Activated CD4-positive, CD25-positive, alpha-beta regulatory T cell (primary cell): ENCODE data around the gene TMEM138.
"Not testable (repeated sequence)": the region's sequence is repeated elsewhere in the genome, so short reads cannot be mapped to it uniquely, and the experiment has no call there.

Experiments
- DNase-seq, 4 experiments: peaks; one replicate each; lab custom pipeline; 2025; lab: John Stamatoyannopoulos, UW

TMEM138 gene

DNA sequence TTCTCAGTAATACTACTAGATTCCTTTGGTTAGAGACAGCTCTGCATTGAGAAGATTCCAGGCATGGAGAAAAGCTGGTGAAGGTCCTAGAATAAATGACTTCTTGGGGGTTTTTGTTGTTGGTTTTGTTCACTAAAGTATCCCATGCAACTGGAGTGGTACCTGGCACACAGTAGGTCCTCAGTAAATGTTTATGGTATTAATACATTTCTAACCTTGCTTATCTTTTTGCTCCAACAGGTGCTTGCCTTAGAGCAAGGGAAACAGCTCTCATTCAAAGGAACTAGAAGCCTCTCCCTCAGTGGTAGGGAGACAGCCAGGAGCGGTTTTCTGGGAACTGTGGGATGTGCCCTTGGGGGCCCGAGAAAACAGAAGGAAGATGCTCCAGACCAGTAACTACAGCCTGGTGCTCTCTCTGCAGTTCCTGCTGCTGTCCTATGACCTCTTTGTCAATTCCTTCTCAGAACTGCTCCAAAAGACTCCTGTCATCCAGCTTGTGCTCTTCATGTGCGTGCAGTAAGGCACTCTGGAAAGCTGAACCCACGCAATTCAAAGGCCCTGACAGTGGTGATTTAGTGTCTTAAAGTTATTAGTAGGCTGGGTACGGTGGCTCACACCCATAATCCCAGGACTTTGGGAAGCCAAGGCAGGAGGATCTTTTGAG lies 2.0 kb downstream of the TMEM138 start:
- no peak for DNase-seq

- no peak for DNase-seq
These were observed 5.2 kb downstream of the TMEM138 start for GRCh38 chr11:61367406-61367805.

DNA sequence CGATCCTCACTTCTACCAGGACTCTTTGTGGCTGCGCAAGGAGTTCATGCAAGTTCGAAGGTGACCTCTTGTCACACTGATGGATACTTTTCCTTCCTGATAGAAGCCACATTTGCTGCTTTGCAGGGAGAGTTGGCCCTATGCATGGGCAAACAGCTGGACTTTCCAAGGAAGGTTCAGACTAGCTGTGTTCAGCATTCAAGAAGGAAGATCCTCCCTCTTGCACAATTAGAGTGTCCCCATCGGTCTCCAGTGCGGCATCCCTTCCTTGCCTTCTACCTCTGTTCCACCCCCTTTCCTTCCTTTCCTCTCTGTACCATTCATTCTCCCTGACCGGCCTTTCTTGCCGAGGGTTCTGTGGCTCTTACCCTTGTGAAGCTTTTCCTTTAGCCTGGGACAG lies 6.5 kb downstream of the TMEM138 start:
- DNase-seq: no peak

- no peak for DNase-seq
These were observed 7.5 kb downstream of the TMEM138 start for GRCh38 chr11:61369372-61370348.

GRCh38 chr11:61370349-61371005 lies 8.3 kb downstream of the TMEM138 start:
- no peak for DNase-seq

GRCh38 chr11:61372659-61373420 lies 10.7 kb downstream of the TMEM138 start:
- DNase-seq: no peak

DNA sequence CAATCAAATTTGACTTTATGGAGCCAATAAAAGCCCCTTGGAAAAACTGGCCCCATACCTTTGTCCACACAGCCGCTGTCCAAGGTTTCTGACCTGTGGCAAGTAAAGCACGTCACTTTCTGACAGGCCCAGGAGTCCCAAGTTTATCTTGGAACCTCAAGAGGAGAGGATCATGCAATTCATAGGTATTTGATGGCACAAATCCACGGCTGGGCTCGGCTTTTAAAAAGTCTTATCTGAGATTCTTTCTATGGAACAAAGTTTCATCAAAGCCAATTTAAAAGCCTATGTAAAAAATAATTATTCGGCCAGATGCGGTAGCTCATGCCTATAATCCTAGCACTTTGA lies 13.6 kb downstream of the TMEM138 start:
- no peak for DNase-seq

- DNase-seq: no peak
These were observed 15.4 kb downstream of the TMEM138 start for GRCh38 chr11:61377461-61378160.

DNA sequence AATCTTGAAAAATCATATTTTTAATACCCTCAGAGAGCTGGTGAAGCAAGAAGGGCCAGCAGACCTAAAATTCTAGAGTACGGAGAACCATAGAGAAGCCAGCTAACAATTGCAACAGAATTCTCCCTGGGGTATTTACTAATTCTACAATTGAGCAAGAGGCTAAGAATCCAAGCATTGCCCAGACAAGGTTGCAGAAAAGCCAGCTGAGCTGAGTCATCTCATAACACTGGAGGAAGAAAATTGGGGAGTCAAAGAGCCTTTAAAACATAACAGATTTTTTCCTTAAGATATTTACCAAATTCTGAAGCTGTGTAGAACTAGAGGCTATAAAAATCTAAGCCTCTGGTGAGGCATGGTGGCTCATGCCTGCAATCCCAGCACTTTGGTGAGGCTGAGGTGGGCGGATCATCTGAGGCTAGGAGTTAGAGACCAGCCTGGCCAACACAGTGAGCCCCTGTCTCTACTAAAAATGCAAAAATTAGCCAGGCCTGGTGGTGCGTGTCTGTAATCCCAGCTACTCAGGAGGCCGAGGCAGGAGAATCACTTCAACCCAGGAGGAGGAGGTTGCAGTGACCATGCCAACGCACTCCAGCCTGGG lies 16.6 kb downstream of the TMEM138 start:
- no peak for DNase-seq

DNA sequence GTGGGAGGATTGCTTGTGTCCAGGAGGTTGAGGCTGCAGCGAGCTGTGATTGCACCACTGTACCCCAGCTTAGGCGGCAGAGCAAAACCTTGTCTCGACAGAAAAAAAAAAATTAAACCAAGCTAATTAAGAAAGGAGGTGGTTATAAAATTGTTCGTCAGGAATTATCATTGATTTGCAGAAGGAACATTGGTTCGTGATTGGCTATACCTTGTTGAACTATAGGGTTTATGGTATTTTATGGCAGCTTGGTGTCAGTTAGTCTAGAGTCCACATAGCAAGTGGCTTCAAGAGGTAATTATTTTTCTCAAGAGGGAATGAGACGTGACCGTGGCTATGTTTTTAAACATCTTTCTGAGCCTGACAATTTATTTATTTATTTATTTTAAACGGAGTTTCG lies 18.7 kb downstream of the TMEM138 start:
- no peak for DNase-seq

- not testable (repeated sequence) for DNase-seq
These were observed 21.7 kb downstream of the TMEM138 start for GRCh38 chr11:61383859-61384258.

- DNase-seq: no peak
These were observed 22.4 kb downstream of the TMEM138 start for GRCh38 chr11:61384271-61385242.

DNA sequence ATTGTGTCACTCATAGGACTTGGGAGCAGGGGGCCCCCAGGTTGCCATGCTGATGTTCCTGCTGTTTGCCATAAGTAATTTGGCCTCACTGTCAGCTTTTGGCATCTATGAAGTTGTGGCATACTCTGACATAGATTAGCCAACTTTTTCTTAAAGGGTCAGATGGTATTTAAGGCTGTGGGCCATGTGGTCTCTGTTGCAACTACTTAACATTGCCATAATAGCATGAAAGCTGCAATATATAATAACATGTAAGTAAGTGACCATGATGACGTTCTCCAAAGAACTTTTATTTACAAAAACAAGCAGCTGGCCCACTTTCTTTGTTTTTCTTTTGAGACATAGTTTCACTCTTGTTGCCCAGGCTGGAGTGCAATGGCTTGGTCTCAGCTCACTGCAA lies 28.0 kb downstream of the TMEM138 start:
- no peak for DNase-seq

- no peak for DNase-seq
These were observed 30.9 kb downstream of the TMEM138 start for GRCh38 chr11:61392981-61393595.

- no peak for DNase-seq
These were observed 39.0 kb downstream of the TMEM138 start for GRCh38 chr11:61401173-61401572.

DNA sequence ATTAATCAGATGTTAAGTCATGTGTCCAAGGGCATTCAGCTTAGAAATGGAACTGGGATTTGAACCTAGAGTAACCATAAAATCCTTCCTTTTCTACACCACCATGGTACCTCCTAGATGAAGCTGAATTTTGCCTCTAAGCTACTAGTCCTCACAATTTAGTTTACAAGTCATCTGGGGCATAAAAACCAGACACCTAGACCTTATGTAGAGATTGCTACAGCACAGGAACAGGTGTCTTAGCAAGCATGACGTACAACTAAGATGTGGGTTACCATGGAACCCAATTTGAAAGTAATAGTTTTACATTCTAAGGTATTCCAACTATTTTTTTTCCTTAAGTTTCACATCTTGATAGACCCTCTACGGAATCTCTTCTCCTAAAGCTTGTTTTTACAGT lies 39.4 kb downstream of the TMEM138 start:
- DNase-seq: no peak

GRCh38 chr11:61403658-61404057 lies 41.5 kb downstream of the TMEM138 start:
- DNase-seq: no peak

DNA sequence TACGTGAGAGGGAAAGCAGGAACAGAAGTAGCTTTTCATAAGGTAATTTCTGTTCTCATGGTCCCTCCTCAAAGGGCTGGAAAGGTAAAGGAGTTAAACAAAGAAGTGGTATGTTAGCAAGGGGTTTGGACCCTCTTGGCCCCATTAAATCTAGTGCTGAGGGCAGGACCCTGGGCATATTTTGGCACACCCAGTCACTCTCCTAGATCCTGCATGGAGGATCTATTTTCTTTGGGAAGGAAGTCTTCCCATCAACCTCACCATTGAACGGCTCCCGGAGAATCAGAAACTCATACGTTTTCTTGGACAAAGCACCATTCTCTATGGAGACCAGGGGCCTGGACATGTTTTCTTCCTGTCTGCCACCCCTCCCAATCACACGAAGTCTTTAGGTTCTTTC lies 41.9 kb downstream of the TMEM138 start:
- DNase-seq: no peak

- no peak for DNase-seq
These were observed 42.5 kb downstream of the TMEM138 start for GRCh38 chr11:61404641-61405040.
